ENCODE results near the gene STXBP5. TPM values are rescaled to one million over a fixed set of nuclear protein-coding genes. Genes with fewer than 3 reads are reported as not detected.

Gene STXBP5
- 77.5 TPM for total RNA-seq

GRCh38 chr6:147204060-147204785, at the start of gene STXBP5:
Gene STXBP5 (plus strand): TSS chr6:147204417. CDS start chr6:147204533, 116 bp downstream.

Small RNA genes lying within 50 kb of the gene (small RNA-seq; reads per million reads assigned to genes)
- not detected for gene AL355365.1
